Mesothelial cell of epicardium (in vitro differentiated cells): Measurements from ENCODE around the gene CCDC191. TPM values are rescaled to one million over a fixed set of nuclear protein-coding genes. Genes with fewer than 3 reads are reported as not detected.

ENCODE experiments used
- DNase-seq, 2 experiments: peaks; one replicate each; pipeline ENCODE4 v3.0.0; 2021; ENCODE audit warnings: low spot score in 2 of 2; ENCODE audit not compliant: unreplicated experiment in 2 of 2
- H3K27ac Mint-ChIP-seq: 2 replicates; pipeline ENCODE4 v1.8.0; 2021; ENCODE audit warnings: mixed read lengths
- H3K27me3 Mint-ChIP-seq: 2 replicates; pipeline ENCODE4 v1.8.0; 2021; ENCODE audit warnings: low read depth, mixed read lengths
- H3K36me3 Mint-ChIP-seq: 2 replicates; pipeline ENCODE4 v1.8.0; 2021; ENCODE audit warnings: mixed read lengths
- H3K4me1 Mint-ChIP-seq: 2 replicates; pipeline ENCODE4 v1.8.0; 2021; ENCODE audit warnings: mixed read lengths
- H3K4me3 Mint-ChIP-seq: 2 replicates; pipeline ENCODE4 v1.8.0; 2021; ENCODE audit warnings: mild to moderate bottlenecking, moderate library complexity, mixed read lengths
- H3K9me3 Mint-ChIP-seq: 2 replicates; pipeline ENCODE4 v1.8.0; 2021; ENCODE audit warnings: mixed read lengths
- total RNA-seq: library from RNA; stranded (reverse); gene quantifications from 3 replicates; pipeline ENCODE4 v1.2.1, GENCODE V29; 2021
- TF ChIP-seq, protein P1 (sequence below): fragments of 200-600 bp; sonication (generic); IDR thresholded peaks from one replicate; pipeline ENCODE4 v1.5.0; 2021; ENCODE audit warnings: antibody characterized with exemption; ENCODE audit not compliant: unreplicated experiment

The CCDC191 gene
- total RNA-seq, 1 donor from 2014 or later, result 10.3 TPM

DNA sequence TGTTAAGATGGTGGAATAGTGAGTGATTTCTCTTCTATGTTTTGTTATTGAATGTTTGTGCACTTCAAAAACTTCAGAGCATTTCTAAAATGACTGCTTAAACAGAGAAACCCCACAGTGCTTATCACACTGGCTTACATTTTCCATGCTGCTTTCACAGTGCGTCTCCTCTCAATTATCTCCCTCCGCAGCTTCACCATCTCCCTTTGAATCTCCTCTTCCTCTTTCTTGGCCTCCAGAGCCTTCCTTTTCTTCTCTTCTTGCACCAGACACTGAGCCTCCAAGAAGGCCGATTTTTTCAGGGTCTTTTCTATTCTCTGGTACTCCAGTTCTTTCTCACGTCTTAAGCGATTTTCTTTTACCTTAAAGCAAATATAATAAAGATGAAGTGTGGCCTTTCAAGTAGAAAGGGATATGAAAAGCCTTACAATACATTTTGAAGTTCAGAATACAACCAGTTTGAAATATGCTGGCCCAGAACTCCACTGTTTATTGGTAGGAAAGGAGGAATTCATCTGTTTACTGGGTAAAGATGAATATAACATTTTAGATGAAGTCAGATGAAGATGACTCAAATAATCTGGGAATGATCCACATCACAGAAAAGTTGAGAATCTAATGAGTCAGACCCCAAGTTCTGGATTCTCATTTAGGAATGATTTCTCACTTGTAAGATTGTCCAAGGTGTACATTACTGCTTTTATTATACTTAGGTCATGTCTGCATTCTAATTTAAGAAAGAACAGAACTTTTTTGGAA lies 21.4 kb downstream of the CCDC191 start:
- no peak for DNase-seq
- Mint-ChIP-seq H3K27ac (no peak overlapping the region), H3K27me3 (no peaks in the 10 kb centered on the region), H3K4me1 (no peaks in the 10 kb centered on the region), H3K9me3 (no peaks in the 10 kb centered on the region), H3K4me3 (no peak overlapping the region), H3K36me3 (peaks cover 13% of the 10 kb centered on the region)
- TF ChIP-seq, protein P1, sequence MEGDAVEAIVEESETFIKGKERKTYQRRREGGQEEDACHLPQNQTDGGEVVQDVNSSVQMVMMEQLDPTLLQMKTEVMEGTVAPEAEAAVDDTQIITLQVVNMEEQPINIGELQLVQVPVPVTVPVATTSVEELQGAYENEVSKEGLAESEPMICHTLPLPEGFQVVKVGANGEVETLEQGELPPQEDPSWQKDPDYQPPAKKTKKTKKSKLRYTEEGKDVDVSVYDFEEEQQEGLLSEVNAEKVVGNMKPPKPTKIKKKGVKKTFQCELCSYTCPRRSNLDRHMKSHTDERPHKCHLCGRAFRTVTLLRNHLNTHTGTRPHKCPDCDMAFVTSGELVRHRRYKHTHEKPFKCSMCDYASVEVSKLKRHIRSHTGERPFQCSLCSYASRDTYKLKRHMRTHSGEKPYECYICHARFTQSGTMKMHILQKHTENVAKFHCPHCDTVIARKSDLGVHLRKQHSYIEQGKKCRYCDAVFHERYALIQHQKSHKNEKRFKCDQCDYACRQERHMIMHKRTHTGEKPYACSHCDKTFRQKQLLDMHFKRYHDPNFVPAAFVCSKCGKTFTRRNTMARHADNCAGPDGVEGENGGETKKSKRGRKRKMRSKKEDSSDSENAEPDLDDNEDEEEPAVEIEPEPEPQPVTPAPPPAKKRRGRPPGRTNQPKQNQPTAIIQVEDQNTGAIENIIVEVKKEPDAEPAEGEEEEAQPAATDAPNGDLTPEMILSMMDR, result no peak

- Mint-ChIP-seq H3K27ac (no peak overlapping the region), H3K4me1 (no peaks in the 10 kb centered on the region), H3K27me3 (no peaks in the 10 kb centered on the region), H3K36me3 (peaks cover 13% of the 10 kb centered on the region), H3K4me3 (no peak overlapping the region), H3K9me3 (no peaks in the 10 kb centered on the region)
- no peak for DNase-seq
- TF ChIP-seq, protein P1, result no peak
Observed at GRCh38 chr3:114034211-114034610, 22.1 kb downstream of the CCDC191 start.

DNA sequence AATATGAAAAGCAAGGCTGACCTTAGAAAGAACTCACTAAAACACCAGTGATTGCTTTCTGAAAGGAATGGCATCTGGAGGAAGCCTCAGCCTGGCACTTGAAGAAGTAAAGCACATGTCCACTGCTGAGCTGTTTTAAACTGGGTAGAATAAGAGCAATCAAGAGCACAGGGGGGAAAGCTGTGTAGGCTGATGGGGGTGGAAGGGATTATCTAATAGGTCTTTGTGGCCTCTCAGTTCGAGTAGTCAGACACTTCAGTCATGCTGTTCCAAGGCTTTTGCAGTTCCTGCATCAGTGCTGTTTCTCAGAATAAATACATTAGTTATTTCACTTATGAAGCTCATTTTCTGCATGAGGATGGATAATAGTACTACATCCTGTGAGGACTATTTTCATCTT lies 22.6 kb downstream of the CCDC191 start:
- no peaks in the 10 kb centered on the region for H3K27me3 Mint-ChIP-seq
- TF ChIP-seq, protein P1, result no peak
- no peak overlapping the region for H3K4me3 Mint-ChIP-seq
- DNase-seq, result no peak
- no peak overlapping the region for H3K27ac Mint-ChIP-seq
- H3K4me1 Mint-ChIP-seq, result no peaks in the 10 kb centered on the region
- H3K9me3 Mint-ChIP-seq, result no peaks in the 10 kb centered on the region
- peaks cover 13% of the 10 kb centered on the region for H3K36me3 Mint-ChIP-seq

- Mint-ChIP-seq H3K36me3 (no peaks in the 10 kb centered on the region), H3K27me3 (no peaks in the 10 kb centered on the region), H3K4me1 (peaks cover 14% of the 10 kb centered on the region), H3K27ac (no peak overlapping the region), H3K9me3 (no peaks in the 10 kb centered on the region), H3K4me3 (no peak overlapping the region)
- no peak for DNase-seq
- TF ChIP-seq, protein P1, result no peak
Observed at GRCh38 chr3:114026331-114026730, 30.0 kb downstream of the CCDC191 start.

- Mint-ChIP-seq H3K9me3 (no peaks in the 10 kb centered on the region), H3K4me3 (no peak overlapping the region), H3K4me1 (peaks cover 16% of the 10 kb centered on the region), H3K27me3 (no peaks in the 10 kb centered on the region), H3K36me3 (no peaks in the 10 kb centered on the region), H3K27ac (no peak overlapping the region)
- TF ChIP-seq, protein P1, result no peak
- no peak for DNase-seq
Observed at GRCh38 chr3:114025451-114025850, 30.9 kb downstream of the CCDC191 start.
